Erythroblast (primary cell): ENCODE results near the gene NT5C3B.

ENCODE experiments used
- GATA1 ChIP-seq: IDR thresholded peaks from 2 replicates; pipeline ENCODE4 v1.6.1; 2011; ENCODE audit warnings: low read depth, mild to moderate bottlenecking, control low read depth, low read length, moderate library complexity
- POLR2A ChIP-seq: IDR thresholded peaks from 2 replicates; pipeline ENCODE4 v1.6.1; 2011; ENCODE audit warnings: mild to moderate bottlenecking, low read length

DNA sequence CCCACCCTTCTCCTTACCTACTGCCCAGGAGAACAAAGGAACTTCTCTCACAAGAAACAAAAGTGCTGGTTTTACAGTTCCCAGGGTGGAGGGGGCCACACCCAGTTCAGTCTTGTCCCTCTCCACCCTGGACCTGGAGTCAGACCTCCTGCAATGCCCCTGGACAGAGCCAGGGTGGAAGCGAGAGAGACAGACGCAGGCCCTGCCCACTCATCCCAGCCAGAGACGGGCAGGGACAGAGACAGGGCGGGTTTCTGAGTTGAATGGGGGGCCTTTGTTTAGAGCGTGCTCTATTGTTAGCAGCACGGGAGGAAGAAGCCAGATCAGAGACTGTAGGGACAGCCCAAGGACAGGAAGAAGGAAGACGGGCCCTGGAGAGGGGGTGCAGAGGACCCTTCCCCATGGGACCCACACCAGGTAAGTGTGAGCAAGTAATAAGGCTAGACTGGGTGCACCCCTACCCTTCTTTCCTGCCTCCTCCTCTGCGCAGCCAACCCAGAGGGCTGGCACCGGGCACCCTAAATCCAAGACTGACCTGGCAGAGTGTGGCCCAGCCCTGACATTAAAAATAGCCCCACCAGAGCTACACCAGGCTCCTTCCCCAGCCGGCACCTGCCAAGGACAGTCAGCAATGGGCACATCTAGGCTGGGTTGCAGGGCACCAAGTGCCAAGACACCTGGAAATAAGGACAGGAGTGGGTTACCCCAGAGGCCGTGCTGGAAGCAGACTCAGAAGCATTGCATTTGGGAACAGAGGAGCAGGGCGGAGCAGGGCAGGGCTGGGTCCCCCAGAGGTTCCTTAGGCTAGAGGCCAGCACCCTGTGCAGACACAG is 60.4 kb downstream of the NT5C3B start:
- no peak for TF ChIP-seq POLR2A
- TF ChIP-seq GATA1: no peak
